ENCODE data around the gene ANXA2R. TPM values are rescaled to one million over a fixed set of nuclear protein-coding genes. Genes with fewer than 3 reads are reported as not detected.

Gene ANXA2R
- total and polyA plus RNA-seq, 2 of the 13 experiments (the other 11 are each of a cell fraction or from before 2014, with no cell fraction given), result 0.95 to 1.3 TPM

- TF ChIP-seq ZNF704 (CRISPR knock-in tag; IDR thresholded peaks at IDR 0.05; ENCODE audit: borderline replicate concordance) (no peak), ARHGAP35 (CRISPR knock-in tag; IDR thresholded peaks at IDR 0.05; ENCODE audit: borderline replicate concordance) (0 out of 2 replicates have a peak, but pooled peaks have one; percentile 49), FOXP1 (IDR thresholded peaks at IDR 0.05) (no peak), FOXP1 (CRISPR knock-in tag; IDR thresholded peaks at IDR 0.05) (no peak), AHR (CRISPR knock-in tag; IDR thresholded peaks at IDR 0.05) (peak; percentile 22; the same call in 1 of the 2 replicates)
Measured at GRCh38 chr5:43066799-43067741, 27.0 kb upstream of the ANXA2R start (continued).

- H3K36me3 ChIP-seq (replicated peaks in 1 of 2; ENCODE audit: control insufficient read depth in 1 of 2, insufficient read depth in 2 of 2, low read length in 2 of 2), result peaks cover 1 to 8% of the 10 kb centered on the region in 2 experiments; a peak in 2 of 5 replicates
- WGBS (ENCODE audit: low lambda C conversion rate), result under 1% methylated on average over 35 of the region's 75 CpGs
- peak overlapping the region; percentile 82 to 92 (median 83) for H3K4me3 ChIP-seq (replicated peaks in 1 of 3; ENCODE audit: insufficient read depth in 1 of 3, low read depth in 2 of 3, low read length in 3 of 3)
- DNase-seq (ENCODE audit: low spot score) (peak; percentile 55), ATAC-seq (peak; percentile 82), FAIRE-seq (no peak)
- H3K9ac ChIP-seq (ENCODE audit: insufficient read depth, low read depth, low read length), result peak overlapping the region; percentile 93
- H3K27ac ChIP-seq (ENCODE audit: extremely low read length, insufficient read depth, low read length), result peak overlapping the region; percentile 98
- H3K4me1 ChIP-seq (ENCODE audit: insufficient read depth, low read length), result peaks cover 44% of the 10 kb centered on the region
- no peak overlapping the region for H2AFZ ChIP-seq (ENCODE audit: low read length)
- H3K27me3 ChIP-seq (ENCODE audit: control insufficient read depth in 1 of 2, insufficient read depth in 2 of 2, low read length in 2 of 2), result no peaks in the 10 kb centered on the region; a peak in 1 of 5 replicates
- H3K4me2 ChIP-seq (ENCODE audit: low read depth, low read length), result peak overlapping the region; percentile 98
- intact Hi-C loops (cut with micrococcal nuclease; ENCODE audit: unreplicated experiment) (loop anchor here (1.0 to 2.0 kb wide), 3 partner anchors 39 to 58 kb away; no protein-coding TSS in a partner anchor), in situ Hi-C loops (cut with HindIII; ENCODE audit: extremely low pct_ligation_motif_present, low pct_unique_long_range_greater_than_20kb) (loop anchor here (5.0 kb wide), 1 partner anchor 59 kb away; no protein-coding TSS in a partner anchor)
- POLR2A ChIA-PET, result interaction anchor here (0.8 to 4.4 kb wide), 13 partner anchors 24 to 1162 kb away, joined by 3 to 49 read pairs (median 5); partner anchors contain the start of genes ANXA2R, HMGCS1, SELENOP and TMEM267
- no peaks in the 10 kb centered on the region for H3K9me3 ChIP-seq (ENCODE audit: low read length)
- CTCF ChIA-PET (ENCODE audit: low intra/inter-chr PET ratio, low total read pairs), result interaction anchor here (2.0 to 3.8 kb wide), 4 partner anchors 25 to 56 kb away, joined by 8 to 29 read pairs (median 16); partner anchors contain the start of gene ANXA2R
- H3K79me2 ChIP-seq (ENCODE audit: insufficient read depth, low read length), result peaks cover 27% of the 10 kb centered on the region
- BruUV-seq (replicated peaks), result TSS peak; percentile 63
- H4K20me1 ChIP-seq (ENCODE audit: insufficient read depth, low read length), result no peaks in the 10 kb centered on the region
- 0 out of 2 replicates have a peak, but pooled peaks have one; percentile 35 for TF ChIP-seq BRF2 (CRISPR knock-in tag; IDR thresholded peaks at IDR 0.05)
- TF ChIP-seq EP300 (IDR thresholded peaks at IDR 0.05; ENCODE audit: low read depth in 2 of 2, low read length in 2 of 2), result no peak
- 0 out of 2 replicates have a peak, but pooled peaks have one; percentile 6 for TF ChIP-seq EP300 (CRISPR knock-in tag; IDR thresholded peaks at IDR 0.05; ENCODE audit: borderline replicate concordance)
- peak; percentile 74 for TF ChIP-seq YEATS4 (CRISPR knock-in tag; IDR thresholded peaks at IDR 0.05; ENCODE audit: borderline replicate concordance)
- no peak for TF ChIP-seq CEBPZ (IDR thresholded peaks at IDR 0.05; ENCODE audit: low read length)
Measured at GRCh38 chr5:43065948-43066798, 26.1 kb upstream of the ANXA2R start.
